NCI-H510A treated with DMSO at 0.1 percent for 48 hours (cell line): Measurements from ENCODE around the gene C1orf53.
"Not testable (repeated sequence)": the region's sequence is repeated elsewhere in the genome, so short reads cannot be mapped to it uniquely, and the experiment has no call there.

Experiments used
- DNase-seq: peaks from one replicate; lab custom pipeline; 2025; lab: John Stamatoyannopoulos, UW

Gene C1orf53

DNA sequence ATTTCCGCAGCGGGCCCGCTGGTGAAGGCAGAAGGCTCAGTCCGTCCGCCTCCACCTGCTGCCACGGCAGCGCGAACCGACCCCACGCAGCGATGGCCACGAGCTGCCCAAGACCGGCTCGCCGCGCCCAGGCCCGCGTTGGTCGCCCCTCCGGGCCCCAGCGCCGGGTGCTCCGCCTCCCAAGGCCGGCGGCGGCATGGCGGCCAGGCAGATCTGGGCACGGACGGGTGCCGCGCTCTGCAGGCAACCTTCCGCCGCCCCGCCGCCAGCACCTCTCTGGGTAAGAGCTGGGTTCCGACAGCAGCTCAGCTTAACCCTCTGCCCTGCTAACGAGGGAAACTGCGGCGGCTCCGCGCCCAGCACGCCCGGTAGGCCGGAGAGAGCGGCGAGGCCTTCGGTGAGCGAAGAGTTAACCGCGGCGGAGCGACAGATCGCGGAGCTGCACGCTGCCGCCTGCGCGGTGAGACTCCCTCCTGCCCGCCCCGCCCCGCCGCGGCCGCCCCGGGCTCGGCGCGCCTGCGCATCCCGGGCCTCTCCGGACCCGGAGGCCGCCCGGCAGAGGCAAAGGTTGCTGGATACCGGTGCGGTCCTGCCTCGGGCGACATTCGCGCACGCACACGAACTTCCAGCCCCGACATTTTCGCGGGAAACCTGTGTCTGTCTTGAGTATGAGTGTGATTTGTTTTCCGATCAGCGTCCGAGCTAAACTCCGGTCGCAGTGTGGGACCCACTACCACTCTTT, at the start of gene C1orf53:
Gene C1orf53, plus strand, starts transcription at position 177 of the 742 bp plus-strand sequence. Its CDS starts 20 bp downstream, at position 197.
- DNase-seq: peak; percentile 64

GRCh38 chr1:197855751-197856150, 46.7 kb upstream of the C1orf53 start:
- DNase-seq: not testable (repeated sequence)

DNA sequence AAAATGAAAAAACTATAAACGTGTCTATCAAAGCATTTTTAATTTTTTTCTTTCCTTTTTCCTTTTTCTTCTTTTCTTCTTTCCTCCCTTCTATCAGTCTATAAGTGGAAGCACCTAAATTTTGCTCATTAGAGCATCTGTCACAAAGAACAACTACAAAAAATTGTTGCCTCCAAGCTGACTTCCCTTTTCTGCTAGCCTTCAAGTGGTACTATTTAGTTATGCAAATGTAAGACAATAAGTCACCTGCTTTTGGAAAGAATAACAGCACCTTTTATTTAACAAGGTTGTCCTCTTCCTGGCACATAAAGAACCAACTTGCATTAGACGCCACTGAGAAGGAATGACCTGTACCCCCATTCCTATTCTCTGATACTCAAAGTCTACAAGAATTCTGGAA, 45.0 kb upstream of the C1orf53 start:
- no peak for DNase-seq

DNA sequence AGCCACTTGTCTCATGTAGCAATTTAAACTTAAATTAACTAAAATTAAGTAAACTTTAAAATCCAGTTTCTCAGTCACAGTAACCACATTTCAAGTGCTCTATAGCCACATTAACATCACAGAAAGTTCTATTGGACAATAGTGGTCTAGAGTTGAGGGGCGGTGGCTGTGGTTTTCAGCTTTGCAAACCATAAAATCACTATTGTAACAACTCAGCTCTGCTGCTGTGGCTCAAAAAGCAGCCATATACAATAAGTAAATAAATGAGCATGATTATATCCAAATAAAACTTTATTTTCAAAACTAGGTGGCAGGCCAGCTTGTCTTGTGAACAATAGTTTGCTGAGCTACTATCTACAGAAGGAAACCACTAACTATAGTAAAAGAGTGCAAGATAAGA, 43.4 kb upstream of the C1orf53 start:
- no peak for DNase-seq

DNA sequence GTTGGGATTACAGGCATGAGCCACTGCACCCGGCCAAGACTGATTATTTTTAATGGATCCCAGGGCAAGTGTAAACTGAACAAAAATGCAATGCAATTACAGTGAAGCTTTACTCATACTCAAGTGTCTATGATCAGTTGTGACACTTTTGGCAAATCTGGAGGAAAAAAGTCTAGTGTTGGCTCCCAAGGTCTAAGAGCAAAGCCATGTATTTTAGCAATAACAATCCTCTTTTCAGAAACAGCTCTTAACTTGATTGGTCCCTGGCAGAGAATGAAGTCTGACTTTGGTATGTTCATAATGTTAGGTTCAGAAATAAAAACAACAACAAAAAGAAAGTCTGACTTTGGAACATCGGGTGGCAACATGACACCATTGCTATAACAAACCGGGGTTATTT, 40.2 kb upstream of the C1orf53 start:
- no peak for DNase-seq

- no peak for DNase-seq
These were observed 39.8 kb upstream of the C1orf53 start for GRCh38 chr1:197862671-197863070.

DNA sequence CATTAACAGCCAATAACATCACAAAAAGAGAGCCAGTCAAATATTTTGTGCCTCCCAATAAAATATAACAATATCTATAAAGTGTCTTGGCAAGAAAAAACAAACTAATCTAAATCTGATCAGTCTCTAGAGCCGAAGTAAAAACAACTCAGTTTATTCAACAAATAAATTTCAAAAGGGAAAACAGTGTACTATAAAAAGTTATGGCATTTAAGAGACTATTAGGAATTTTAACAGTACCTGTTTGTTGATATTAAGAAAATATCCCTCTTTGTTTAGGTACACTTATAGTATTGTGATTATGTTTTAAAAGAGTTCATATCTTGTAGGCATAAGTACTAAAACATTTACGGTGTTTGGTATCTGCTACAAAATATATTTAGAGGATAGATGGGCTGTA, 36.6 kb upstream of the C1orf53 start:
- no peak for DNase-seq

DNA sequence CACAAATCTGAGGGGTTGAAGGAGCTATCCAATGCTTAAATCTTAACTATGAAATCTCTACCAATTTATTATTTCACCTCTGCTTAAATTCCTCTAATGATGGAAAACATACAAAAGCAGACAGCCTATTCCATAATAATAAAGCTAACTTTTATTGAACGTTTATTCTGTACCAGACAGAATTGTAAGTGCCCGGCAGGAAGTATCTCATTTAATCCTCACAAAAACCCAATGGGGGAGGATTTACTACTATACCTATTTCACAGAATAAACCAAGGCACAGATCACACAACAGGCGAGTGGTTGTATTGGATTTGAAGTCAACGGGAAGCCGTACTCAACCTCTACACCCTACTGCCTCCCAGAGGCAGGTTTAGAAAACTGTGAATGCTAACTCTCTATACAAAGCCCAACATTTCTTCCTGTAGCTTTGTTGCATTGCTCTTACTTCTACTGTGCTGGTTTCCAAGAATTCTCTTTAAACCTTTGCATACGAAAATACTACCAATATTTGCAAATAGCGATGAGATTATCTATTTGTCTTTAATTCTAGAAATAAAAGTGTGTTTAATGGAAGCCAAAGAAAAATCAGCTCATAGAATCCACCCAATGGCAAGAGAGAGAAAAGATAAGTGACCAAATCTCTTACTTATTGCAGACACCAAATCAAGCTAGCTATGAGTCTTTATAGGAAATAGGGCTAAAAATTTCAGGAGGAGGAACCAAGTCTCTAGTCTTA, 33.5 kb upstream of the C1orf53 start:
- peak; percentile 10 for DNase-seq

DNA sequence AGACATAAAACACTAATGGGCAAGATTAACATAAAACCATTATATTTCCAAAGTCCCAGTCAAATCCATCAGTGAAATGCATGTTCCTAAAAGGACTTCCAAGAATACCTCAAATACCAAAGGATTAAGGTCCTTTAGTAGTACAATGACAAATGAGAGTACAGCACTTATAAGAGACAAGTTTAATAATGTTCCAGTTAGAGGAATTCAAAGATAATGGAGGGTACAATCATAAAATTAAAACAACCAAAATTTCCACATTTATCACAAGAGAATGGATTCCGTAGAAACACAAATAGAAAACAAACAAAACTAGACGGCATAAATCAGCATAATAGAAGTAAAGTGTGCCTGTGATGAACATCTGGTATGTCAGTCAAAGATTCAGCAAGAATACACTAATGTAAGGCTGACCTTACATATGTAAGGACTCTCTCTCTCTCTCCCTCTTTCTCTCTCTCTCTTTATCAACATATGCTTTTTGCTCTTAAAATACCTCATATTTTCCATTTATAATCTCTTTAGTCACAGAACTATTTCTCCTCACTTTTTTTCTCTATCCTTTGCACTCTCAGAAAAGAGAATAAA, 32.8 kb upstream of the C1orf53 start:
- DNase-seq: no peak

- DNase-seq: no peak
These were observed 25.5 kb upstream of the C1orf53 start for GRCh38 chr1:197876894-197877293.

DNA sequence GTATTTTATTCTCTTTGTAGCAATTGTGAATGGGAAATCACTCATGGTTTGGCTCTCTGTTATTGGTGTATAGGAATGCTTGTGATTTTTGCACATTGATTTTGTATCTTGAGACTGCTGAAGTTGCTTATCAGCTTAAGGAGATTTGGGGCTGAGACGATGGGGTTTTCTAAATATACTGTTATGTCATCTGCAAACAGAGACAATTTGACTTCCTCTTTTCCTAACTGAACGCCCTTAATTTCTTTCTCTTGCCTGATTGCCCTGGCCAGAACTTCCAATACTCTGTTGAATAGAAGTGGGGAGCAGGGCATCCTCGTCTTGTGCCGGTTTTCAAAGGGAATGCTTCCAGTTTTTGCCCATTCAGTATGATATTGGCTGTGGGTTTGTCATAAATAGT, 22.0 kb upstream of the C1orf53 start:
- not testable (repeated sequence) for DNase-seq

DNA sequence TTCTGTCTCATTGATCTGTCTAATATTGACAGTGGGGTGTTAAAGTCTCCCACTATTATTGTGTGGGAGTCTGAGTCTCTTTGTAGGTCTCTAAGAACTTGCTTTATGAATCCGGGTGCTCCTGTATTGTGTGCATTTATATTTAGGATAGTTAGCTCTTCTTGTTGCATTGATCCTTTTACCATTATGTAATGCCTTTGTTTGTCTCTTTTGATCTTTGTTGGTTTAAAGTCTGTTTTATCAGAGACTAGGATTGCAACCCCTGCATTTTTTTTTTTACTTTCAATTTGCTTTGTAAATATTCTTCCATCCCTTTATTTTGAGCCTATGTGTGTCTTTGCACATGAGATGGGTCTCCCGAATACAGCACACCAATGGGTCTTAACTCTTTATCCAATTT, 20.2 kb upstream of the C1orf53 start:
- DNase-seq: not testable (repeated sequence)

- DNase-seq: no peak
These were observed 18.3 kb upstream of the C1orf53 start for GRCh38 chr1:197884173-197884572.

DNA sequence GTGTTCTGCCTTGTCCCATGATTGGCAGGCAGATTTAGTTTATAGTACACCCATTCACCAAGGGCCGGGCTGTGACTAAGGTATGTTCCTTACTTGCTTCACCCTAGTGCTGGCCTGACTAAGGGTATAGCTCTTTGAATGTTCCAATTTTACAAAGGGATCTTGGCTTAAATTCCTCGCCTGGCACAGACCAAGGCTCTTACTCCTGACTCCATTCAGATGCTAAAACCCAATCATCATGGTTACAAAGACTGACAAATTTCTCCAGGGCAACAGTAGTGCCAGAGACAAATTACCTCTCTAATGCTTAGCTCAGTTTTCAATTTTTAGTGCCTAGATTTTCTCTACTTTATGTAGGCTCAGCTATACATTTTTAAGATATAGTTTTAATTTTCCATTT, 11.5 kb upstream of the C1orf53 start:
- DNase-seq: no peak

DNA sequence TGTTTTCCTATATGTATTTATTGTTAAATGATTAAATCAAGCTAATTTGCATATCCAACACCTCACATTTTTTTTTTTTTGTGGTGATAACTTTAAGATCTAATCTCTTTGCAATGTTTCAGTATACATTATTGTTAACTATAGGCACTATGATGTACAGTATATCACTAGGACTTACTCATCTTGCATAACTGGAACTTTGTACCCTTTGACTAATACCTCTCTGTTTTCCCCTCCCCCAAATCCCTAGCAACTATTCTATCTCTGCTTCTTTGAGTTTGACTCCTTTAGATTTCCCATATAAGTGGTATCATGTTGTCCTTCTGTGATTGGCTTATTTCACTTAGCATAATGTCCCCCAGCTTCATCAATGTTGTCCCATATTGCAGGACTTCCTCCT, 9.7 kb upstream of the C1orf53 start:
- no peak for DNase-seq

- no peak for DNase-seq
These were observed 6.1 kb upstream of the C1orf53 start for GRCh38 chr1:197896301-197896700.

GRCh38 chr1:197899037-197899436, 3.4 kb upstream of the C1orf53 start:
- no peak for DNase-seq

GRCh38 chr1:197902131-197902453, 338 bp upstream of the C1orf53 start:
- DNase-seq: peak; percentile 59

- no peak for DNase-seq
These were observed 725 bp downstream of the C1orf53 start for GRCh38 chr1:197903196-197903514.

DNA sequence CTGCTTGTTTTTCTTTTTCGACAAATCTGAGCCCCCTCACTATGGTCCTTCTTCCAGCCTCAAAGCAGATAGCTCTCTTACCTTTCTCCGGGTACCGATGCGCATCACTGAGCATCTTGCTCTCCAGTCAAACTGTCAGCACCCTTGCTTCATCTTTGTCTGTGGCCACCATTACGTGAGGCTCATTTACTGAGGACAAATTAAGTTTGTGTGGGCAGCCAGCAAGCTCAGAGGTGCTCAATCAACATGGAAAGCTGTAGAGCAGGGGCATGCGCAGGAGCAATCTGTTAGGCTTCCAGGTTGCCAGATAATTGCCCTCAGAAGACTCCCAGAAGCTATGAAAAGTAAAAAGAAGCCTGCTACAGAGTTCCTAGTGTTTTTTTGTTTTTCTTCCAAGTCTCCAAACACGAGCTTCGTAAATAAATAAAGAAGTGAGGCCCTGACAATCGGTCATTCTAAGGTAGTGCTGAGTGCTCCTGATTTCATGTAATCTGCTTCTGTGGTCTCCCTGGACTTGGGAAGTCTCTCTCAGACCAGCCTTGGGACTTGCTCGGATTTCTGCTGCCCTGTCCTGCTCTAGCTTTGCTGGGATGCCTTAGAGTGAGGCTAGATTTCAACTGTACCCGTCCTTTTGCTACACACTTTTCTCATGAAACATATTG, 1.8 kb downstream of the C1orf53 start:
- no peak for DNase-seq

DNA sequence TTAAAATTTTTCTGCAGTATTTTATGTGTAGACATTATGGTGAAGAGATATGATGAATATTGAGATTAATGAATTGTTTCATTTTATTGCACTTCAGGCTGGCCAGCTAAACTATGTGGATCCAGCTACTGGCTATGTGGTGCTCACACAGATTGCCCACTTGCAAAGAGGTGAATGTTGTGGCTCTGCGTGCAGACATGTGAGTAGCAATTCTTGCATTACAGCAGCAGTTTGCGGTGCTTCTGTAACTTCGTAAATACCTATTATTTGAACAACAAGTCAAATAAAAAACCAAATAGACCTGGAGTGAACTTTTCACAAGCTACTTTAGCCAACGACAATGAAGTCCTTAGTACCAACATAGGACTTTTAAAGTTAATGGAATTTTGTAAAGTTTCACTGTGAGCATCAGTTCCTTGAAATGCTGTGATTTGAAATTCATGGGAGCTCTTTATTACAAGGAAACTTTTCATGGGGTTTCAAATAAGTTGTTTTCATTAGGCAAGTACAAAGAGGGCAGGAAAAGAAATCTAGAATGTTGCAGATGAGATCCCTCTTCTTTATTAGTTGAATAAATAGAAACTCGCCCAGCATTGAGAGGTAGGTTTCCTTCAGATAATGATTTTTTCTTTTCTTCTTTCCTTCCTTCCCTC, 3.4 kb downstream of the C1orf53 start:
- no peak for DNase-seq

- no peak for DNase-seq
These were observed 5.6 kb downstream of the C1orf53 start for GRCh38 chr1:197907846-197908616.
